H1 (cell line): ENCODE results near the gene SNX25. TPM values are rescaled to one million over a fixed set of nuclear protein-coding genes. Genes with fewer than 3 reads are reported as not detected.

Experiments used
- CTCF ChIA-PET: fragments of 300-600 bp; sonication (Branson Sonifier 250); formaldehyde crosslinking; loops from one replicate; lab custom pipeline; 2021; ENCODE audit not compliant: partially characterized antibody; lab: Charles Lee
- POLR2A ChIA-PET: fragments of 300-600 bp; sonication (Branson Sonifier 250); formaldehyde crosslinking; loops from one replicate; lab custom pipeline; 2021; ENCODE audit warnings: inconsistent platforms; ENCODE audit not compliant: partially characterized antibody; lab: Charles Lee
- DNase-seq, 2 experiments: peaks; one replicate each; pipeline versions ENCODE4 v3.0.0 to v3.0.0-alpha.2; 2010 to 2022; ENCODE audit warnings: low spot score in 2 of 2, low read depth in 1 of 2, mixed read lengths in 1 of 2
- FAIRE-seq: peaks from 2 replicates; lab custom pipeline; 2011; peaks lifted over from hg19 to GRCh38; lab: Jason Lieb, UNC
- H2AFZ ChIP-seq: 2 replicates; pipeline ENCODE4 v1.8.1; 2012; ENCODE audit warnings: low read length, inconsistent platforms
- H2AK5ac ChIP-seq: 2 replicates; pipeline ENCODE4 v1.6.1; 2013; ENCODE audit warnings: low read depth, low read length
- H2BK120ac ChIP-seq: replicated peaks from 2 replicates; pipeline ENCODE3; 2013; ENCODE audit warnings: low read depth, low read length, inconsistent platforms
- H2BK12ac ChIP-seq: 2 replicates; pipeline ENCODE4 v1.6.1; 2013; ENCODE audit warnings: low read depth, low read length
- H2BK15ac ChIP-seq: 2 replicates; pipeline ENCODE4 v1.6.1; 2013; ENCODE audit warnings: low read length
- H2BK20ac ChIP-seq: 2 replicates; pipeline ENCODE4 v1.6.1; 2013; ENCODE audit warnings: low read length
- H2BK5ac ChIP-seq: 2 replicates; pipeline ENCODE4 v1.6.1; 2013; ENCODE audit warnings: low read depth, low read length
- H3K14ac ChIP-seq: 2 replicates; pipeline ENCODE4 v1.6.1; 2013; ENCODE audit warnings: inconsistent platforms; ENCODE audit not compliant: insufficient read length
- H3K18ac ChIP-seq: 2 replicates; pipeline ENCODE4 v1.6.1; 2013; ENCODE audit warnings: low read length; ENCODE audit errors: extremely low read depth
- H3K23ac ChIP-seq: 2 replicates; pipeline ENCODE4 v1.6.1; 2013; ENCODE audit warnings: inconsistent platforms; ENCODE audit not compliant: insufficient read length
- H3K23me2 ChIP-seq: 2 replicates; pipeline ENCODE4 v1.6.1; 2013; ENCODE audit warnings: low read depth, low read length
- H3K27ac ChIP-seq: 2 replicates; pipeline ENCODE4 v1.6.1; 2011; ENCODE audit warnings: low read depth, low read length, inconsistent platforms
- H3K27me3 ChIP-seq, 4 experiments: replicated peaks in 1 of 4; 1 replicate in 1 of 4; 2 replicates in 3 of 4; pipeline versions ENCODE4 v1.6.1 to v1.8.1; 2011 to 2013; ENCODE audit warnings: low read length in 3 of 4, mild to moderate bottlenecking in 3 of 4, inconsistent platforms in 2 of 4, mixed read lengths in 2 of 4, moderate library complexity in 1 of 4; ENCODE audit not compliant: control insufficient read depth in 3 of 4, insufficient read depth in 3 of 4; ENCODE audit errors: extremely low read depth in 1 of 4
- H3K36me3 ChIP-seq, 4 experiments: 2 replicates each; pipeline versions ENCODE4 v1.6.1 to v1.8.1; 2011 to 2013; ENCODE audit warnings: mild to moderate bottlenecking in 4 of 4, low read length in 3 of 4, moderate library complexity in 2 of 4, control low read depth in 1 of 4, inconsistent platforms in 1 of 4; ENCODE audit not compliant: insufficient read depth in 4 of 4, control insufficient read depth in 2 of 4
- H3K4ac ChIP-seq: replicated peaks from 2 replicates; pipeline ENCODE3; 2013; ENCODE audit warnings: low read length, low read depth, mixed read lengths, inconsistent platforms; ENCODE audit not compliant: insufficient read length
- H3K4me1 ChIP-seq, 4 experiments: replicated peaks in 1 of 4; 1 replicate in 1 of 4; 2 replicates in 3 of 4; pipeline versions ENCODE4 v1.6.1 to v1.8.1; 2011 to 2013; ENCODE audit warnings: low read length in 3 of 4, inconsistent platforms in 2 of 4, mixed read lengths in 1 of 4; ENCODE audit not compliant: insufficient read depth in 4 of 4, control insufficient read depth in 3 of 4
- H3K4me2 ChIP-seq, 2 experiments: 2 replicates each; pipeline versions ENCODE4 v1.6.1 to v1.8.1; 2011 to 2013; ENCODE audit warnings: low read depth in 2 of 2, low read length in 2 of 2, control low read depth in 1 of 2, inconsistent platforms in 1 of 2, mild to moderate bottlenecking in 1 of 2; ENCODE audit not compliant: insufficient read depth in 1 of 2
- H3K4me3 ChIP-seq, 4 experiments: fragments of 200-600, 300-600 bp in 1 of 4; sonication (generic), shearing (Covaris generic), sonication (Bioruptor Twin) in 1 of 4; 2 replicates each; pipeline versions ENCODE4 v1.5.1 to v1.8.1; 2011 to 2016; ENCODE audit warnings: low read length in 4 of 4, low read depth in 3 of 4, control low read depth in 2 of 4, inconsistent platforms in 2 of 4, mild to moderate bottlenecking in 2 of 4, mixed read lengths in 1 of 4, moderate library complexity in 1 of 4; ENCODE audit not compliant: insufficient read depth in 2 of 4; ENCODE audit errors: extremely low read depth in 1 of 4
- H3K56ac ChIP-seq: replicated peaks from 2 replicates; pipeline ENCODE3; 2013; ENCODE audit warnings: low read depth, mild to moderate bottlenecking, mixed read lengths, low read length, inconsistent platforms; ENCODE audit not compliant: insufficient read length
- H3K79me1 ChIP-seq: 2 replicates; pipeline ENCODE4 v1.6.1; 2013; ENCODE audit warnings: low read depth, low read length, control low read depth
- H3K79me2 ChIP-seq, 2 experiments: 2 replicates each; pipeline versions ENCODE4 v1.6.1 to v1.8.1; 2012 to 2013; ENCODE audit warnings: low read length in 2 of 2, mild to moderate bottlenecking in 2 of 2, inconsistent platforms in 1 of 2; ENCODE audit not compliant: insufficient read depth in 2 of 2, control insufficient read depth in 1 of 2
- H3K9ac ChIP-seq, 4 experiments: replicated peaks in 1 of 4; 1 replicate in 1 of 4; 2 replicates in 3 of 4; pipeline versions ENCODE4 v1.6.1 to v1.8.1; 2011 to 2013; ENCODE audit warnings: low read depth in 3 of 4, low read length in 3 of 4, control low read depth in 2 of 4, mild to moderate bottlenecking in 2 of 4, moderate library complexity in 2 of 4, inconsistent platforms in 1 of 4; ENCODE audit errors: extremely low read depth in 1 of 4
- H3K9me3 ChIP-seq, 2 experiments: 2 replicates each; pipeline versions ENCODE4 v1.6.1 to v1.8.1; 2012 to 2013; ENCODE audit warnings: mild to moderate bottlenecking in 2 of 2, moderate library complexity in 2 of 2, control low read depth in 1 of 2, inconsistent platforms in 1 of 2, low read depth in 1 of 2, low read length in 1 of 2, mixed read lengths in 1 of 2; ENCODE audit not compliant: insufficient read depth in 2 of 2
- H4K20me1 ChIP-seq, 2 experiments: replicated peaks in 1 of 2; 2 replicates each; pipeline versions ENCODE3 to v1.8.1; 2011 to 2013; ENCODE audit warnings: inconsistent platforms in 2 of 2, low read length in 2 of 2, mild to moderate bottlenecking in 1 of 2; ENCODE audit not compliant: insufficient read depth in 2 of 2, control insufficient read depth in 1 of 2
- H4K5ac ChIP-seq: 2 replicates; pipeline ENCODE4 v1.6.1; 2013; ENCODE audit warnings: low read length, low read depth, mixed read lengths, inconsistent platforms; ENCODE audit not compliant: insufficient read length
- H4K8ac ChIP-seq: 2 replicates; pipeline ENCODE4 v1.8.0; 2013; ENCODE audit warnings: mild to moderate bottlenecking, moderate library complexity, low read length, inconsistent platforms; ENCODE audit not compliant: insufficient read depth; ENCODE audit errors: extremely low read depth
- H4K91ac ChIP-seq: replicated peaks from 2 replicates; pipeline ENCODE3; 2013; ENCODE audit warnings: low read length, mixed read lengths, inconsistent platforms; ENCODE audit not compliant: insufficient read length
- WGBS, 2 experiments: shearing (Covaris generic) in 1 of 2; methylation state at CpG; one replicate each; pipeline versions ENCODE4 v1.1.6 to v1.1.7; 2013 to 2015; ENCODE audit warnings: low lambda C conversion rate in 2 of 2, mixed read lengths in 2 of 2, inconsistent platforms in 1 of 2, low coverage in 1 of 2, missing lambda C conversion rate in 1 of 2; ENCODE audit not compliant: insufficient replicate concordance in 2 of 2, insufficient coverage in 1 of 2, insufficient read length in 1 of 2; ENCODE audit errors: extremely low coverage in 1 of 2, missing lambda C conversion rate in 1 of 2; 5-methylcytosine and 5-hydroxymethylcytosine counted together
- polyA plus RNA-seq, 7 experiments: library from polyadenylated mRNA; depleted of rRNA in 3 of 7; stranded (reverse) in 5 of 7; unstranded in 2 of 7; fragments of >200 nt in 5 of 7; fragments of 200-250 nt in 2 of 7; gene quantifications; 1 replicate in 5 of 7; 2 replicates in 1 of 7; 4 replicates in 1 of 7; pipeline versions ENCODE4 v1.2.1 to v1.2.3, GENCODE V29; 2011 to 2013; ENCODE audit warnings: missing spikeins in 2 of 7, mixed read lengths in 2 of 7
- total RNA-seq: library from RNA; stranded (reverse); fragmentation: NEBNext Ultra II Directional; extraction: Animal tissue kit (Norgen Biotek cat#: 25700); gene quantifications from 2 replicates; pipeline ENCODE4 v1.2.1, GENCODE V29; 2021

The SNX25 gene
- total and polyA plus RNA-seq, 2 of the 8 experiments (the other 6 are each of a cell fraction or from before 2014, with no cell fraction given) = 5.4 to 19.9 TPM

GRCh38 chr4:185398618-185399017 lies 189.2 kb downstream of the SNX25 start:
- no peak overlapping the region for H2BK15ac ChIP-seq
- H3K36me3 ChIP-seq = peaks cover 0 to 23% (median 6%) of the 10 kb centered on the region in 4 experiments; a peak in 3 of 8 replicates
- H2AFZ ChIP-seq = no peak overlapping the region
- H2BK12ac ChIP-seq = no peak overlapping the region
- H3K4me3 ChIP-seq = no peak overlapping the region
- FAIRE-seq (no peak), DNase-seq (no peak)
- no peaks in the 10 kb centered on the region for H3K79me2 ChIP-seq
- H4K91ac ChIP-seq = no peak overlapping the region
- H3K9ac ChIP-seq = no peak overlapping the region
- H3K27ac ChIP-seq = no peak overlapping the region
- no peak overlapping the region for H3K4me2 ChIP-seq
- H4K8ac ChIP-seq = no peak overlapping the region
- WGBS, 2 experiments = 92% methylated on average over 2 of the region's 2 CpGs; no CpG with 5 or more reads in 1 of the 2 experiments
- H3K4me1 ChIP-seq = peaks cover 0 to 6% (median 4%) of the 10 kb centered on the region in 4 experiments; a peak in 4 of 7 replicates
- H3K23me2 ChIP-seq = peaks cover 12% of the 10 kb centered on the region; the same call in 1 of the 2 replicates
- H3K79me1 ChIP-seq = no peaks in the 10 kb centered on the region
- no peak overlapping the region for H3K23ac ChIP-seq
- no peak overlapping the region for H3K56ac ChIP-seq
- H3K14ac ChIP-seq = no peak overlapping the region
- no peaks in the 10 kb centered on the region for H4K20me1 ChIP-seq
- POLR2A ChIA-PET = interaction anchor here (0.6 to 4.8 kb wide), 2 partner anchors 12 to 34 kb away, joined by 3 to 25 read pairs; no protein-coding TSS in a partner anchor
- CTCF ChIA-PET = no interaction called here
- H3K27me3 ChIP-seq = no peaks in the 10 kb centered on the region
- no peaks in the 10 kb centered on the region for H3K9me3 ChIP-seq
- no peak overlapping the region for H2BK20ac ChIP-seq
- H4K5ac ChIP-seq = no peak overlapping the region
- no peak overlapping the region for H3K4ac ChIP-seq
- no peak overlapping the region for H2BK120ac ChIP-seq
- no peak overlapping the region for H3K18ac ChIP-seq
- H2BK5ac ChIP-seq = no peak overlapping the region
- no peak overlapping the region for H2AK5ac ChIP-seq
